H1 (cell line): ENCODE data around the gene NUP85. TPM values are rescaled to one million over a fixed set of nuclear protein-coding genes. Genes with fewer than 3 reads are reported as not detected.

ENCODE experiments used
- ATF2 ChIP-seq: IDR thresholded peaks from 2 replicates; pipeline ENCODE4 v1.6.1; 2012; ENCODE audit warnings: low read length, inconsistent platforms
- CBX5 ChIP-seq: fragments of 300-800, 300-1000 bp; sonication (generic); IDR thresholded peaks from 2 replicates; pipeline ENCODE4 v1.7.1; 2016; ENCODE audit warnings: antibody characterized with exemption, low read length, low read depth
- JUND ChIP-seq: IDR thresholded peaks from 2 replicates; pipeline ENCODE4 v1.6.1; 2011; ENCODE audit warnings: mild to moderate bottlenecking, improper control_type of control experiment, low read length
- RBBP5 ChIP-seq: IDR thresholded peaks from 2 replicates; pipeline ENCODE4 v1.7.1; 2012; ENCODE audit warnings: low read depth, mild to moderate bottlenecking, inconsistent platforms, low read length, moderate library complexity, borderline replicate concordance
- TBP ChIP-seq: IDR thresholded peaks from 2 replicates; pipeline ENCODE4 v1.6.1; 2011; ENCODE audit warnings: low read depth, low read length, improper control_type of control experiment
- ZNF274 ChIP-seq: IDR thresholded peaks from 2 replicates; pipeline ENCODE4 v1.7.0; 2012; ENCODE audit warnings: low read length, borderline replicate concordance; ENCODE audit errors: extremely low read depth
- polyA plus RNA-seq, 7 experiments: library from polyadenylated mRNA; depleted of rRNA in 3 of 7; stranded (reverse) in 5 of 7; unstranded in 2 of 7; fragments of >200 nt in 5 of 7; fragments of 200-250 nt in 2 of 7; gene quantifications; 1 replicate in 5 of 7; 2 replicates in 1 of 7; 4 replicates in 1 of 7; pipeline versions ENCODE4 v1.2.1 to v1.2.3, GENCODE V29; 2011 to 2013; ENCODE audit warnings: missing spikeins in 2 of 7, mixed read lengths in 2 of 7
- total RNA-seq: library from RNA; stranded (reverse); fragmentation: NEBNext Ultra II Directional; extraction: Animal tissue kit (Norgen Biotek cat#: 25700); gene quantifications from 2 replicates; pipeline ENCODE4 v1.2.1, GENCODE V29; 2021

The NUP85 gene
- total and polyA plus RNA-seq, 2 of the 8 experiments (the other 6 are each of a cell fraction or from before 2014, with no cell fraction given) = 98.5 to 154 TPM

DNA sequence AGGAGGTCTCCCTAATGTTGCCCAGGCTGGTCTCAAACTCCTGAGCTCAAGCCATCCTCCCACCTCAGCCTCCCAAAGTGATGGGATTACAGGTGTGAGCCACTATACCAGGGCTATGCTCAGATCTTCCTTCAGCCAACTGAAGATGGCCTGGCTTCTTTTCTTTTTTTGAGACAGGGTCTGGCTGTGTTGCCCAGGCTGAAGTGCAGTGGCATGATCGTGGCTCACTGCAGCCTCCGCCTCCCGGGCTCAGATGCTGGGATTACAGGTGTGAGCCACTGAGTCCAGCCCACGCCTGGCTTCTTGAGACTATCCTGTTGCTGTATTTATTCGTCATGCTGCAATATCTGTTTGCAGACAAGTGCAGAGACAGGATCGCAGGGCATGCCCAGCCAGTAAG is 79.6 kb downstream of the NUP85 start (continued):
- TF ChIP-seq CBX5 (no peak), JUND (no peak), RBBP5 (no peak), TBP (no peak), ATF2 (no peak), ZNF274 (no peak)

Other genes with a start within 250 kb of the NUP85 start
- gene HID1, start 232.9 kb upstream of the NUP85 start, total RNA-seq = 13.8 and 15.1 TPM in 2 replicates
- 25.9 and 36.3 TPM in 2 replicates for gene HID1, start 232.9 kb upstream of the NUP85 start, polyA plus RNA-seq (2011; rRNA removed)
- gene CDR2L, start 218.0 kb upstream of the NUP85 start, total RNA-seq = 38.1 and 40.5 TPM in 2 replicates
- gene CDR2L, start 218.0 kb upstream of the NUP85 start, polyA plus RNA-seq (2011; rRNA removed) = 20.4 and 26.8 TPM in 2 replicates
- gene MRPL58, start 193.0 kb upstream of the NUP85 start, total RNA-seq = 48.5 and 49.1 TPM in 2 replicates
- gene MRPL58, start 193.0 kb upstream of the NUP85 start, polyA plus RNA-seq (2011; rRNA removed) = 43.2 and 43.6 TPM in 2 replicates
- gene ATP5PD, start 158.7 kb upstream of the NUP85 start, total RNA-seq = 326 and 335 TPM in 2 replicates
- gene ATP5PD, start 158.7 kb upstream of the NUP85 start, polyA plus RNA-seq (2011; rRNA removed) = 254 and 407 TPM in 2 replicates
- gene KCTD2, start 158.5 kb upstream of the NUP85 start, total RNA-seq = 33.7 and 34.1 TPM in 2 replicates
- gene KCTD2, start 158.5 kb upstream of the NUP85 start, polyA plus RNA-seq (2011; rRNA removed) = 32.6 and 36.8 TPM in 2 replicates
- 16.6 and 17.1 TPM in 2 replicates for gene SLC16A5, start 117.7 kb upstream of the NUP85 start, total RNA-seq
- 34.7 and 54.8 TPM in 2 replicates for gene SLC16A5, start 117.7 kb upstream of the NUP85 start, polyA plus RNA-seq (2011; rRNA removed)
- 13.6 TPM in 2 replicates for gene ARMC7, start 95.7 kb upstream of the NUP85 start, total RNA-seq
- 9.8 and 12.4 TPM in 2 replicates for gene ARMC7, start 95.7 kb upstream of the NUP85 start, polyA plus RNA-seq (2011; rRNA removed)
- 52.1 and 66.9 TPM in 2 replicates for gene NT5C, start 73.9 kb upstream of the NUP85 start, total RNA-seq
- gene NT5C, start 73.9 kb upstream of the NUP85 start, polyA plus RNA-seq (2011; rRNA removed) = 66.4 and 98.6 TPM in 2 replicates
- gene JPT1, start 51.2 kb upstream of the NUP85 start, total RNA-seq = 340 and 369 TPM in 2 replicates
- 154 and 216 TPM in 2 replicates for gene JPT1, start 51.2 kb upstream of the NUP85 start, polyA plus RNA-seq (2011; rRNA removed)
- gene SUMO2, start 22.7 kb upstream of the NUP85 start, total RNA-seq = 779 and 788 TPM in 2 replicates
- gene SUMO2, start 22.7 kb upstream of the NUP85 start, polyA plus RNA-seq (2011; rRNA removed) = 91.0 and 184 TPM in 2 replicates
- gene GGA3, start 55.9 kb downstream of the NUP85 start, total RNA-seq = 54.2 and 60.0 TPM in 2 replicates
- gene GGA3, start 55.9 kb downstream of the NUP85 start, polyA plus RNA-seq (2011; rRNA removed) = 40.6 and 53.8 TPM in 2 replicates
- 75.5 and 79.4 TPM in 2 replicates for gene MRPS7, start 56.2 kb downstream of the NUP85 start, total RNA-seq
- 53.9 and 63.4 TPM in 2 replicates for gene MRPS7, start 56.2 kb downstream of the NUP85 start, polyA plus RNA-seq (2011; rRNA removed)
- gene MIF4GD, start 65.6 kb downstream of the NUP85 start, total RNA-seq = 16.1 and 17.5 TPM in 2 replicates
- gene MIF4GD, start 65.6 kb downstream of the NUP85 start, polyA plus RNA-seq (2011; rRNA removed) = 51.1 and 60.6 TPM in 2 replicates
- 28.6 and 33.3 TPM in 2 replicates for gene SLC25A19, start 83.8 kb downstream of the NUP85 start, total RNA-seq
- gene SLC25A19, start 83.8 kb downstream of the NUP85 start, polyA plus RNA-seq (2011; rRNA removed) = 32.6 and 34.2 TPM in 2 replicates
- gene GRB2, start 200.0 kb downstream of the NUP85 start, total RNA-seq = 101 and 102 TPM in 2 replicates
- gene GRB2, start 200.0 kb downstream of the NUP85 start, polyA plus RNA-seq (2011; rRNA removed) = 44.2 and 51.8 TPM in 2 replicates